HG03520 (cell line): ENCODE data around the gene ADRA2A.
A peak's percentile ranks its signal among the peaks of the same experiment; 100 is the strongest.

ENCODE experiments used
- ATAC-seq: cut with Tn5 transposase; IDR thresholded peaks from one replicate; pipeline ENCODE4 v1.9.1; 2021; ENCODE audit warnings: mild to moderate bottlenecking, moderate library complexity; ENCODE audit not compliant: unreplicated experiment

Gene ADRA2A

DNA sequence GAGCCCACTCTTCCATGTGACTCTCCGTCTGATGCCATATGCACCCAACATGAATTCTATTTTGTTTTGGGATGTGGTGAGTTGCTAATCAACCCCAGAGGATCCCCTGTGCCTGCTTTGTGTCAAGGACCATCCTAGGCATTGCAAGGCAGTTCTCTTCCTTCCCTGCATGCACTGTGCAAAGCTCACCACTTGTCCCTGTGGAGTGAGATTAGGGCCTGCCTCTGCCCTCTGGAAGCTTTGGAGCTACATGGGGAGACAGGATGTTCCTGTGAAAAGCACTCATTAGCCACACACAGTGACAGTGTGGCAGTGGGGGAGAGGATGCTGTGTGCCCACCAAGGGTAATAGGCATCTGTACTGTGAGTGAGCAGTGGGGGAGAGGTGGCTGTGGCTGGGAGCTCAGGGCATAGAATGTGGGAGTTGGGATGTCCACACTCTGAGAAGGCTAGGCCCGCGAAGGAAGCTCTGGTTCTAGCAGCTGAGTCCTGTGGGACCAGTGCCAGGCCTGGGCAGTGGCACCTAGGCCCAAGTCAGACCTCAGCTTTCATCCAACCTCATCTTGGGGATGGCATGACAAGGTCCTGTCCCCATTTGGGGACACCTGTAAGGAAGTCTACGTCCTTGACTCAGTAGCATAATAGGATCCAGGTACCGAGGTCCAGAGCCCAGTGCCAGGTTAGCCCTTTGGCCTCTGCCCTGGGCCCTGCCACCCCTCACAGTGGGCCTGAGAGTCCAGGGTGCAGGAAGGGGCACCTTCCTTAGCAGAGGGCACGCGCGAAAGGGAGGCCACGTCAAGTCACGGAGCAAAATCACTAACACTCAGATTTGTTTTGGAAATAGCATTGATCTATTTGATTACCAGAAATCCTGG lies 6.6 kb downstream of the ADRA2A start:
- no peak for ATAC-seq

DNA sequence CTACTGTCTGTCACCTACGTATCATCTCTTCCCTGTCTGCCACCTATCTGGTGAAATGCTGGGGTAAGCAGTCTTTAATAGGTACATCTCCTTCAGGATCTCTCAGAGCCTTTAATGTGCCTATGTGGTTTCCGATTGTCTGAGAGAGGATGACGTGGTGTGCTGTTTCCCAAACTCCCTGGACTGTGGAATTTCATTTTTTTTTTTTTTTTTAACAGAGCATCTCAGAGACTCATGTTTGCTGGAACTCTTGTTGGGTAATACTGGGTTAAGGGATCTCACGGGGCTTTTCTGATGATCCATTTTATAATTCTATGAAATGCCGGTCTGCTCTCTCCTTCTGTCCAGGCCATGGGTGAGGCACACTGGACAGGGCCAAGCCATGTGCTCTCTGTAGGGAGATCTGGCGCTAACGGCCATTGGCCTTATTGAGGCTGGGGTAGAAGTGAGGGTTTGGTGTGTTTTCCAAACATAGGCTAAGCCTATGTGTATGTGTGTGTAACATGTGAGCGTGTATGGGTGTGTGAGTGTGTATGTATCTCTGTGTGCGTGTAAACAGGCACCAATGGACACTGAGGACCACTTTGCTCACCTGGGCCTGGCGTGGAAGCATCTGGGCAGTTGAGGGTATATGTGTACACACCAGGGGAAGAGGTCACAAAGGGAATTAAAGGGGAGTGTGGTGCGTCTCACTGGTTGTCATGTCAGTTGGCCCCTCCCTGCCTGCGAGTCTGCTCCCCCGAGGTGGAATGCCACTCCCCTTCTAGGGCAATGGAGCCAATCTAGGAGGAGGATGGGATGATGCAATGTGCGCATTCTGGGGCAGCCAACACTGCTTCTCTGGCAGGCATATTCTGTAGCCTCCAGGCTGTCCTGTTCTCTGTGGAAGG lies 7.8 kb downstream of the ADRA2A start:
- no peak for ATAC-seq

- no peak for ATAC-seq
Measured at GRCh38 chr10:111085690-111086353, 9.0 kb downstream of the ADRA2A start.

- no peak for ATAC-seq
Measured at GRCh38 chr10:111086574-111086973, 9.7 kb downstream of the ADRA2A start.

GRCh38 chr10:111087331-111087756 lies 10.5 kb downstream of the ADRA2A start:
- ATAC-seq: no peak

- no peak for ATAC-seq
Measured at GRCh38 chr10:111087968-111088505, 11.2 kb downstream of the ADRA2A start.

DNA sequence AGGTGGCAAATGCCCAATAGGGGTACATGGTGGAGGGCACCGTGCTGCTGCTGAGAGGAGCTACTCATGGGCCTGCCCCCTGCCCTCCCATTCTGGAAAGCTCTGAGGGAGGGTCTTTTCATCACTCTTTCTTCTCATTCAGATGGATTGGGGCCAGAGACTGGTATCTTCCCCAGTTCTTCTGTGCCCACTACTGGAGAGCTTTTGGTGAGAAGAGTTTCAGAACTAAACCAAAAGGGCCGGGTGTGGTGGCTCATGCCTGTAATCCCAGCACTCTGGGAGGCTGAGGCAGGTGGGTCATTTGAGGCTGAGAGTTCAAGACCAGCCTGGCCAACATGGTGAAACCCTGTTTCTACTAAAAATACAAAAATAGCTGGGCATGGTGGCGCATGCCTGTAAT lies 12.5 kb downstream of the ADRA2A start:
- no peak for ATAC-seq

DNA sequence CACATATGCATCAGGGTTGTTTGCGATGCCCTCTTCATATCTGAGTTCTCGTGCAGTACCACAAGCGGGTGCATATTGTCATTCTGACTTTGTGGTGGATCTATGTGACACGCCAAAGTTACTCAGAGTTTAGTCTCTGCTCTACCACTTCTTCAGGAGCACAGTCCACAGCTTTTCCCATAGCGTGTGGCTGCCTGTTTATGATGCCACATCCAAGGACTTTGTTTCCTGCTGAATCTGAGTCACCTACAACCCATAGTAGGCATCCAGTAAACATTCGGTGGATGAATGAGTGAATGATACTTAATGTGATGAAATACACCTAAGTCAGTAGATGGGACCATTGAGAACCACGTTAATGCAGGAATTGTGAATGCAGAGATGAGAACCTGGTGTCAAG lies 15.0 kb downstream of the ADRA2A start:
- ATAC-seq: no peak

GRCh38 chr10:111093741-111094380 lies 17.0 kb downstream of the ADRA2A start:
- peak; percentile 46 for ATAC-seq

- no peak for ATAC-seq
Measured at GRCh38 chr10:111098679-111099437, 22.0 kb downstream of the ADRA2A start.

GRCh38 chr10:111100198-111100597 lies 23.4 kb downstream of the ADRA2A start:
- ATAC-seq: no peak

- ATAC-seq: no peak
Measured at GRCh38 chr10:111101796-111102195, 25.0 kb downstream of the ADRA2A start.

DNA sequence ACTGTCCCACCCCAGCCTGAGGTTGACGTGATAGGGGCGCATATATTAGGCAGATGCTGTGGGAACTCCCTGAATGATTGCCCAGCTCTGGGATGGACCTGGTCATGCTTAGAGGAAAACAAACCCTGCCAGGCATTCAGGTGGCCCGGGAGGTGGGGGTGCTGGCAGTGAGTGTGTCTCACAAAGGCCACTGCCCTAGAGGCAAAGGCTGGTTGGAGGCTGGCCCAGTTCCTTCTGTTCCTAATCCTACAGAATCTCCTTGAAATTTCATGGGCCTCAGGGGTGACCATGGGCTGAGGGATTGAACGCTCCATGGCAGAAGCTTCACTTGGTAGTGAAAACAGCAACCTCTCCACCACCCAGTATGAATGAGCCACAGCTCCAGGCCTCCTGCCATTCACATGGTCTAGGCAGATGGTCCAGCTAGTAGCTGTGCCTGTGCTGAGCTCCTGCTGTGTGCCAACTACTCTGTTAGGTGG lies 25.6 kb downstream of the ADRA2A start:
- no peak for ATAC-seq

- no peak for ATAC-seq
Measured at GRCh38 chr10:111103196-111103840, 26.5 kb downstream of the ADRA2A start.

- ATAC-seq: no peak
Measured at GRCh38 chr10:111104811-111105210, 28.0 kb downstream of the ADRA2A start.

DNA sequence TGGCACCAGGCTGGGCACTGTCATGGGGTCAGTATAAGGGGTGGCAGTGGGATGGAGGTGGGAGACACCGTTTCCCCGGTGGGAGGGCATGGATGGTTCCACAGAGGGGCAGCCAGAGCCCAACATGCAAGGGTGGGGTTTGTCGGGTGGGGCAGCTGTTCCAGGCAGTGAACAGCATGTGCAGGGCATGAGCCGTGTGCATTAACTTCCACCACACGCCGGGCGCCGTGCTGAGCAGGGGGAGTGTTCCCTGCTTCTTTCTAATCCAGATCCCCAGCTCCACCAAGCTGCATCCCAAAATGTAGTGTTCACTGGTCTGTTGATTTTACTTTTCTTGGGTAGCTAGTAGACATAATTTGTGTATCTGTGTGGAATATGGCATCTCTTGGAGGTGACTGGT lies 29.3 kb downstream of the ADRA2A start:
- no peak for ATAC-seq

DNA sequence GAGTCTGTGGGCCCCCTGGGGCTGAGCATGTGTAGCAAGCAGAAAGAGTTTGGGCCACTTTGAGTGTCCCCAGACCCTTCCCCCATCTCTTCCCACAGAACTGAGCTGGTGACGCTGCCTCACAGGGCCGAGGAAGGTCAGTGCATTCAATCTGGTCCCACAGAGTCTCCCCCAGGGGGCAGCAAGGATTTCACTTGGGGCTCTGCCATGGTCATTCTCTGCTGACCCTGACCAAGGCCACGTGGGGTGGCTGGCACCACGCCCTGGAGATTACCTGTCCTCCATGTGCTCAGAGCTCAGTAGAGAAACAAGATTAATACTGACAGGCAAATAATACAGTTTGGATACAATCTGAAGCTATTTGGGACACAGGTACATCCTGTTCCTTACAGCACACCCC lies 30.2 kb downstream of the ADRA2A start:
- no peak for ATAC-seq

DNA sequence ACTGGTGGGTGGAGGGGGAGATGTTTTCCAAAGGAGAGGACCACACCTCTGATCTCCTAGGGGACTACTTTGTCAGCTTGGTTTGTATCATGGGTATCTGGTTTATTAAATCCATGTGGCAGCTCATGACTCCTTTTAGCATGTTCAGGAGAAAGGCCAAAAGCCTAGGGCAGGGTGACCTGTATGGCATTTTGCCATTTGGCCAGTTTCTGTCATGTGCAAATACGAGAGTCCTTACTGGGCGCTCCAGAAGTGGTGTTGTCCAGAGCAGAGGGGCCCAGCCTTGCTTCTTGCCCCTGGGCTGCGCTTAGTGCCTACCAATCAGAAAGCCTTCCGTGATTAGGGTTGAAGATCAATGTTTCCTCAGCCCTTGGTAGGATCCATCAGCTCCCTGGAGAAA lies 31.0 kb downstream of the ADRA2A start:
- ATAC-seq: no peak

DNA sequence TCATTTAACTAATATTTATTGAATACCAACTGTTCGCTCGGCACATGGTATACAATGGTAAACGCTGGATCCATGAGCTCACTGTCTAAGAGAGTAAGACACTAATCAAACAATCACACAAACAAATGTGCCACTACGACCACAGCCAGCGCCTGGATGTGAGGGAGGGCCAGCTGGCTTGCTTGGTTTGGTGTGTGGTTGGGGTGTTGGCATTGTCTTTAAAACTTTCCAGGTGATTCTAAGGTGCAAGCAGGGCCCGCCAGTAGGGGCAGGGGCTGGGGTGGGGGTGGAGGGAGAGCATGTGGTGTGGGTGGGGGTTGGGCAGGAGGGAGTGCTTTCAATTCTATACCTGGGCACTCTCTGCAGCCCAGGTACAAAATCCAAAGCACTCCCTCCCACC lies 31.6 kb downstream of the ADRA2A start:
- ATAC-seq: no peak
